Glomerular visceral epithelial cell (primary cell): ENCODE results near the gene BARHL1.
"Not testable (repeated sequence)": the region's sequence is repeated elsewhere in the genome, so short reads cannot be mapped to it uniquely, and the experiment has no call there.

Experiments
- DNase-seq: peaks from one replicate; pipeline ENCODE4 v3.0.0-alpha.2; 2016; ENCODE audit errors: extremely low spot score

The BARHL1 gene

GRCh38 chr9:132556714-132557113 is 25.7 kb upstream of the BARHL1 start:
- no peak for DNase-seq

GRCh38 chr9:132557159-132557558 is 25.2 kb upstream of the BARHL1 start:
- no peak for DNase-seq

GRCh38 chr9:132559711-132560110 is 22.7 kb upstream of the BARHL1 start:
- no peak for DNase-seq

GRCh38 chr9:132560616-132561202 is 21.7 kb upstream of the BARHL1 start:
- DNase-seq, result no peak

- DNase-seq, result no peak
Observed at GRCh38 chr9:132562306-132562573, 20.2 kb upstream of the BARHL1 start.

GRCh38 chr9:132564526-132564925 is 17.9 kb upstream of the BARHL1 start:
- DNase-seq, result no peak

- DNase-seq, result not testable (repeated sequence)
Observed at GRCh38 chr9:132568787-132569186, 13.6 kb upstream of the BARHL1 start.

- no peak for DNase-seq
Observed at GRCh38 chr9:132571806-132572600, 10.4 kb upstream of the BARHL1 start.

GRCh38 chr9:132572921-132573320 is 9.5 kb upstream of the BARHL1 start:
- no peak for DNase-seq

- peak; percentile 76 for DNase-seq
Observed at GRCh38 chr9:132575005-132575609, 7.3 kb upstream of the BARHL1 start.

- no peak for DNase-seq
Observed at GRCh38 chr9:132575811-132576210, 6.6 kb upstream of the BARHL1 start.

- DNase-seq, result no peak
Observed at GRCh38 chr9:132577119-132577518, 5.3 kb upstream of the BARHL1 start.

GRCh38 chr9:132578367-132578932 is 4.0 kb upstream of the BARHL1 start:
- no peak for DNase-seq

GRCh38 chr9:132579427-132579798 is 3.0 kb upstream of the BARHL1 start:
- no peak for DNase-seq

- DNase-seq, result no peak
Observed at GRCh38 chr9:132582786-132583583, 579 bp downstream of the BARHL1 start.

- DNase-seq, result no peak
Observed at GRCh38 chr9:132583584-132584304, 1.3 kb downstream of the BARHL1 start.

GRCh38 chr9:132584601-132585560 is 2.5 kb downstream of the BARHL1 start:
- DNase-seq, result peak; percentile 32

GRCh38 chr9:132585954-132586829 is 3.8 kb downstream of the BARHL1 start:
- no peak for DNase-seq

- no peak for DNase-seq
Observed at GRCh38 chr9:132586830-132587591, 4.6 kb downstream of the BARHL1 start.
